Measurements from ENCODE around the gene SH2D1B. TPM values are rescaled to one million over a fixed set of nuclear protein-coding genes. Genes with fewer than 3 reads are reported as not detected.

Gene SH2D1B
- total and polyA plus RNA-seq, 9 of the 15 experiments (the other 6 are each of a cell fraction or from before 2014, with no cell fraction given), result 5.6 to 19.6 (median 9.7) TPM

- TF ChIP-seq ATF3 (IDR thresholded peaks at IDR 0.05) (no peak), ATF3 (CRISPR knock-in tag; conservative IDR thresholded peaks at IDR 0.05) (0 out of 2 replicates have a peak, but pooled peaks have one; percentile 27), ZNF316 (IDR thresholded peaks at IDR 0.05) (no peak), SIRT6 (IDR thresholded peaks at IDR 0.05; ENCODE audit: low read depth, low read length) (no peak), PTRF (tag; IDR thresholded peaks at IDR 0.05) (no peak), CCAR2 (IDR thresholded peaks at IDR 0.05; ENCODE audit: low read depth, low read length) (no peak), FOXA3 (CRISPR knock-in tag; conservative IDR thresholded peaks at IDR 0.05 in 1 of 2, IDR thresholded peaks at IDR 0.05 in 1 of 2) (0 out of 4 replicates have a peak, but pooled peaks of 1 of the 2 experiments have one; percentile 20), ZZZ3 (IDR thresholded peaks at IDR 0.05) (no peak), OTX1 (CRISPR knock-in tag; IDR thresholded peaks at IDR 0.05) (peak; percentile 71; the same call in 1 of the 2 replicates), ZKSCAN3 (CRISPR knock-in tag; IDR thresholded peaks at IDR 0.05) (no peak), E2F3 (CRISPR knock-in tag; IDR thresholded peaks at IDR 0.05) (no peak), CREM (IDR thresholded peaks at IDR 0.05; ENCODE audit: low read depth) (peak; percentile 80), HNRNPLL (IDR thresholded peaks at IDR 0.05; ENCODE audit: low read depth, low read length, poor library complexity, severe bottlenecking) (no peak), E2F1 (CRISPR knock-in tag; IDR thresholded peaks at IDR 0.05) (no peak; the same call in 1 of the 2 replicates), SREBF2 (CRISPR knock-in tag; IDR thresholded peaks at IDR 0.05) (no peak), NUFIP1 (IDR thresholded peaks at IDR 0.05; ENCODE audit: partially characterized antibody) (no peak), CBX5 (IDR thresholded peaks at IDR 0.05; ENCODE audit: borderline replicate concordance, low read depth) (no peak), ZNF407 (IDR thresholded peaks at IDR 0.05; ENCODE audit: low read depth) (no peak), ZC3H11A (IDR thresholded peaks at IDR 0.05; ENCODE audit: low read depth, low read length) (no peak)
Observed at GRCh38 chr1:162372159-162373071, 39.5 kb downstream of the SH2D1B start (continued).
